GM21526 (cell line): Measurements from ENCODE around the gene MAS1L.

ENCODE experiments used
- ATAC-seq: cut with Tn5 transposase; IDR thresholded peaks from one replicate; pipeline ENCODE4 v1.9.1; 2021; ENCODE audit warnings: moderate library complexity; ENCODE audit not compliant: unreplicated experiment, low FRiP score

MAS1L gene

GRCh38 chr6:29510746-29511300 is 23.1 kb upstream of the MAS1L start:
- no peak for ATAC-seq

DNA sequence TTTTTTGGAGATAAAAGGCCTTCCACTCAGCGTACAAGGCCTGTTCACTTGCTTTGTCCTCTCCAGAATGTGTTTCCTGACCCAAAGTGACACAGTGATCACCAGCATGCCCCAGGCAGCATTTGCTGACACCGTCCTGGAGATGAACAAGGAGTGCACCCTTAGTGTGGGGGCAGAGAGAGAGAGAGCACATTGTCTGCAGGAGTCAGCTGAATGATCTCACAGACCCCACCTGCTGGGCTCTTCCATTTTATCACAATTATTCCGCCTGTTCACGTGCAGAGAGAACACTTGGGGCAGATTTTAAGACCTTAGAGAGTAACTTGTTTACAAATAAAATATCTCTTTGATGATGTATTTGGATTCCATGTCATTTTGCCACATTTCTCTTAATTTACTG is 22.4 kb upstream of the MAS1L start:
- ATAC-seq, result no peak

DNA sequence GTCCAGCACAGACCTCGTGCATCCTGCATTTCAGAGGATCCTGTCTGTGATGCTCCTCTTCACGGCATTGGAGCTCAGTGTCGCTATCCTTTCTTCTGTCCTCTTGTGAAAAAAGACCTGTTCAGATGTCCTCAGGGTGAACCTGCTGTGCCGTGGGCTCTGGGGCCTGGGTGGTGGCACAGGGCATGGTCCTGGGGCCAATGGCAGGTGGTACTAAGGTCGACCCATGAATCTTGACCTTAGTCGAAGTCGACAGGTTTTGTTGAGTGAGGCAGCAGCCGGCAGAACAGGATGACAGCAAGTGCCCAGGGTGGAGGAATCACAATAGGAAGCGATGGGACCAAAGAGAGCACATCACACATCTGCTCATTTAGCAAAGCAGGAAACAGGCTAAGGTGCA is 22.0 kb upstream of the MAS1L start:
- ATAC-seq, result no peak

GRCh38 chr6:29509239-29509638 is 21.5 kb upstream of the MAS1L start:
- ATAC-seq, result peak; percentile 72

DNA sequence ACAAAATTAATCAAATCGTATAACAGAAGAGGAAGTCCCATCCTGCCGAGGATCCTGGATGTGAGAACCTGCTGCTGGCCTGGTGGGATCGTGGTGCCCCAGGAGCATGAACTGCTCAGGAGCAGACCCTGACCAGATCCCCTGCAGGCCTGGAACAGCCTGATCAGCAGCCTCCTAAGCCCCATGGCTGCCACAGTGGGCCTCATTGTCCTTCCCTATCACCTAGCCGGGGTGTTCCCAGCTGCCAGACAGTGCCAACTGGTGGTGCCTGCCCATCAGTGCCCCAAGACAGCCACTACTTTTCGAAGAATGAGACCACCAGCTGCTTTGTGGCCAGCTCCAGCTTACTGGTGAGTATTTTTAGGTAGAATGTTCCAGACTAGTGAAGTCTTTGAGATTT is 19.6 kb upstream of the MAS1L start:
- no peak for ATAC-seq

DNA sequence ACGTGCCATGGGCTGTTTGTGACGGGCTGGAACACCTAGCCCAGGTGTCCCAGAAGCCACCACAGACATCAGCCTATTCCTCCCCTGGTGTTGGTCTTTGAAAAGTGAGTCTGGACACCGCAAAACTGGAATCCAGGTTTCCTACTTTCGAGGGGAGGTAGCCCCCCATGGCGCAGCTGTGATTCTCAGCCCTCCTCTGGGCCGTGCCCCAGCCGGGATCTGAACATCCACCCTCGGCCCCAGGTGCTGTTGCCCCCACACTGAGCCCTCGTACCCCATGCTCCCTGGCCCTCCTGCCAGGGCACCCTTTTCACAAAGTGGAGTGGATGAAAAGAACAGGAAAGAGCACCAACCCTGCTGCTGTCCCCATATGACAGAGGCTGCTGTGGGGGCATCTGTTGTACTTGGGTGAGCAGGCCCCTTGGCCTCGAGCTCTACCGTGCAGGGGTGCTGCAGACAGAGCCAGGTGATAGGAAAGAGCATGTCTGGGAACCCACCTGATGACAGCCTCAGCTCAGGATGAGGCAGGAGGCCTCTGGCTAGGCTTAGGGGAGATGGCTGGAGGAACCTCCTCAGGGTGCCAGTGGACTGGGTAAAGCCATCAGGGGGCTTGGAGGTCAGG is 18.8 kb upstream of the MAS1L start:
- ATAC-seq, result no peak

GRCh38 chr6:29505808-29506207 is 18.1 kb upstream of the MAS1L start:
- no peak for ATAC-seq

- ATAC-seq, result no peak
Measured at GRCh38 chr6:29504961-29505360, 17.2 kb upstream of the MAS1L start.

- ATAC-seq, result no peak
Measured at GRCh38 chr6:29502597-29502996, 14.8 kb upstream of the MAS1L start.

- ATAC-seq, result no peak
Measured at GRCh38 chr6:29502181-29502580, 14.4 kb upstream of the MAS1L start.

DNA sequence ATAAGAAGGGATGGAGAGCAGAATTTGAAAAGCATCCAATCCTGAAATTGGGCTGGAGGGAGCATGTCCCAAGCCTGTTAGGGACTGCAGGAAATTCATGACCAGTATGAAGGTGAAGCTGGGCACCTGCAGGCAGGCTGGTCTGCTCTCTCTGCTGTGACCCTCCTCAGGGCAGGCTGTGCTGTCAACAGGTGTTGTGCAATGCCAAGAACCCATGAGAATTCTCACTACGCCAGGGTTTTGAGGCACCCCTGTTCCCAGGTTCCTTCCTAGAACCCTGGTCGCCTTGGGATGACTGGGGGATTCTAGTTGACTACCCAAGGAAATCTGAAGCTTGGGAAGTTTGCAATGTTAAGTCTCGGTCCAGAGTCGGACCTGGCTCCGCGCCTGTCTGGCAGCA is 13.3 kb upstream of the MAS1L start:
- ATAC-seq, result no peak

DNA sequence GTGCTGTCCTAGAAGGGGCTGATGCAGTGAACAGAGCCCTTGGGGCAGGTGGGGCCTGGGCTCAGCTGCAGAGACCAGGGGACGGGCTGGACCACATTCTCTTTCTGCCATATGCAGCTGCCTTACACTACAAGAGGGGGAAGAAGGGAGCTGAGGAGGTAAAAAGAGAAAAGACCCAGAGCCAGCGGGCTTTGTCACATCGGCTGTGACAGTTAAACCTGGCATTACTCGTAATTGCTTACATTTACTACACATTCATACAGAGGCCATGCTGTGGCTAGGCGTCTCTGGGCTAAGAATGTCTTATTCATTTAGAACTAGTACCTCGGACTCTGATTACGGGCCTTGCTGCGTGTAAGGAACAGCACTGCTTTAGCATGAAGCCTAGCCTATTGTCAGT is 12.8 kb upstream of the MAS1L start:
- ATAC-seq, result no peak

- ATAC-seq, result no peak
Measured at GRCh38 chr6:29499704-29500103, 11.9 kb upstream of the MAS1L start.

- ATAC-seq, result no peak
Measured at GRCh38 chr6:29496961-29497360, 9.2 kb upstream of the MAS1L start.

- no peak for ATAC-seq
Measured at GRCh38 chr6:29495571-29495970, 7.8 kb upstream of the MAS1L start.

DNA sequence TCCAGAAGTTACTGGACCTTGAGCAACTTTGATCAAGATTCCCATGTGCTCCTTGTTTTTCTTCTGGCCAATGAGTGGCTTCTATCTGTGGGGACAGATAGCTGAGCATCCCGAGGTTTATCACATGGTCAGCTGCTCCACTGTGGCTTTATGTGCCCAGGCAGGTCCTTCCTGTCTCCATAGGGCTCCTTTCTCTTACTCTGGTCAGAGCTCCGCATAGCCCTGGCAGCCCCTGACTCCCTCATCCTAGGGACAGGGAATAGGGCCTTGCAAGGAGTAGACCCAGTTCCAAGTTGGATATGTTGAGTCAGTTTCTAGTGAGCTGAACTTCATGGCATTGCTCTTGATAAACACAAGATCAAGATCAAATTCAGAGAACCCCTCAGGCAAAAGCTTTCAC is 6.4 kb upstream of the MAS1L start:
- ATAC-seq, result no peak

- ATAC-seq, result no peak
Measured at GRCh38 chr6:29493261-29493660, 5.5 kb upstream of the MAS1L start.

- ATAC-seq, result no peak
Measured at GRCh38 chr6:29491574-29491973, 3.8 kb upstream of the MAS1L start.

DNA sequence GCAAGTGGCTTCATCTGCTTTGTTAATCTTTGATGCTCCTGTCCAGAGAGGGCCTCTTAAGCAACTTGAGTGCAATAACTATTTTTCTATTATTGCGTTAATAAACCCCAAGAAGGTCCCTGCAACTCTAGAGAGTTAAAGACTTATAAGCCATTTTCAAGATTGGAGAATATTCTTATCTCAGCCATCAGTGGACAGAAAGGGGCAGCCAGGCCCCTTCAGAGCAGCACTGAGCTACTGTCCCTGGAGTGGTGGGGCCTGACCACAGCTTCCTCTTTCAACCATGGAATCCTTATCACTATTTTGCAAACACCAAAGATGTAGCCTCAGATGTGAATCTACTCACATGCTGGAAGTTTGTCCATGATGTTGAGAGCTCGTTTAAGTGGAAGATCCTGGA is 2.8 kb upstream of the MAS1L start:
- ATAC-seq, result no peak

DNA sequence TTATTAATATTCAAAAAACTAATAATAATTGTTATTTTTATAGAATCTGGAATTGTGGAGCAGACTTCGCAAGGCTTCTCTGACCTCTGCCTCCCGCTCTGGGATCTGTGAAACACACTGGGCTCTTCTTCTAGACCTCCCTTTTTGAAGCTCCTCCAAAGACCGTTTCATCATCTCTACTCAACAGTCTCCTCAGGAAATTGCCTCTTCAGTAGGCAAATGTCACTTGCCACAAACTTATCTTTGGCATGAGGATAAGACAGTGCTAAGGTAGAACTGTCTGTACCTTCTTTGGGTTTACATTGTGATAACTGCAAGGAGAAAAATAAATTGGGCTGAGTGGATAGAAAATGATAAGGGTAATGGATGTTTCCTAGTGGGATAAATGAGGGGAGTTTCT is 2.3 kb upstream of the MAS1L start:
- ATAC-seq, result no peak

GRCh38 chr6:29489286-29489685 is 1.5 kb upstream of the MAS1L start:
- no peak for ATAC-seq

GRCh38 chr6:29488874-29489273 is 1.1 kb upstream of the MAS1L start:
- no peak for ATAC-seq

GRCh38 chr6:29487131-29487530 is 625 bp downstream of the MAS1L start:
- no peak for ATAC-seq
